GM23248 (cell line): ENCODE results near the gene TJAP1. TPM values are rescaled to one million over a fixed set of nuclear protein-coding genes. Genes with fewer than 3 reads are reported as not detected.
A peak's percentile ranks its signal among the peaks of the same experiment; 100 is the strongest.

Experiments used
- DNase-seq: peaks from one replicate; pipeline ENCODE4 v3.0.0-alpha.2; 2015
- H2AFZ ChIP-seq: fragments of 200-600 bp; sonication (generic); 2 replicates; pipeline ENCODE4 v1.6.1; 2016; ENCODE audit warnings: antibody characterized with exemption
- H3F3A ChIP-seq: fragments of 200-600 bp; sonication (generic); 2 replicates; pipeline ENCODE4 v1.6.1; 2016; ENCODE audit warnings: mild to moderate bottlenecking, antibody characterized with exemption, mixed run types; ENCODE audit not compliant: insufficient read depth
- H3K27ac ChIP-seq: fragments of 200-600 bp; sonication (generic); 2 replicates; pipeline ENCODE4 v1.5.1; 2016; ENCODE audit warnings: mild to moderate bottlenecking
- H3K27me3 ChIP-seq: fragments of 200-600 bp; sonication (generic); replicated peaks from 2 replicates; pipeline ENCODE4 v1.6.1; 2016; ENCODE audit warnings: mild to moderate bottlenecking; ENCODE audit not compliant: insufficient read depth
- H3K36me3 ChIP-seq: fragments of 200-600 bp; sonication (generic); 2 replicates; pipeline ENCODE4 v1.6.1; 2016; ENCODE audit warnings: low read depth, mild to moderate bottlenecking
- H3K4me1 ChIP-seq: fragments of 200-600 bp; sonication (generic); 2 replicates; pipeline ENCODE4 v1.6.1; 2016; ENCODE audit warnings: mild to moderate bottlenecking; ENCODE audit not compliant: insufficient read depth
- H3K4me2 ChIP-seq: fragments of 200-600 bp; sonication (generic); one replicate; pipeline ENCODE4 v1.6.1; 2016; ENCODE audit warnings: mild to moderate bottlenecking; ENCODE audit not compliant: unreplicated experiment
- H3K4me3 ChIP-seq: fragments of 200-600 bp; sonication (generic); 2 replicates; pipeline ENCODE4 v1.5.1; 2016; ENCODE audit warnings: mild to moderate bottlenecking
- H3K79me2 ChIP-seq: fragments of 200-600 bp; sonication (generic); 2 replicates; pipeline ENCODE4 v1.6.1; 2016; ENCODE audit warnings: mild to moderate bottlenecking; ENCODE audit not compliant: insufficient read depth
- H3K9ac ChIP-seq: fragments of 200-600 bp; sonication (generic); 2 replicates; pipeline ENCODE4 v1.6.1; 2016; ENCODE audit warnings: mild to moderate bottlenecking
- H3K9me2 ChIP-seq: fragments of 200-600 bp; sonication (generic); 2 replicates; pipeline ENCODE4 v1.6.1; 2016; ENCODE audit warnings: mixed run types, mild to moderate bottlenecking, moderate library complexity; ENCODE audit not compliant: insufficient read depth
- H3K9me3 ChIP-seq: fragments of 200-600 bp; sonication (generic); one replicate; pipeline ENCODE4 v1.6.1; 2017; ENCODE audit warnings: low read depth
- H4K20me1 ChIP-seq: fragments of 200-600 bp; sonication (generic); 2 replicates; pipeline ENCODE4 v1.6.0; 2016; ENCODE audit not compliant: insufficient read depth
- EZH2 ChIP-seq: fragments of 200-600 bp; sonication (generic); IDR thresholded peaks from 2 replicates; pipeline ENCODE4 v1.6.1; 2018; ENCODE audit warnings: antibody characterized with exemption, mild to moderate bottlenecking; ENCODE audit not compliant: insufficient read depth, poor library complexity, severe bottlenecking
- EZH2phosphoT487 ChIP-seq: fragments of 200-600 bp; sonication (generic); IDR thresholded peaks from 2 replicates; pipeline ENCODE4 v1.6.1; 2018; ENCODE audit warnings: antibody characterized with exemption, moderate library complexity, mild to moderate bottlenecking, low read depth; ENCODE audit not compliant: insufficient read depth
- WGBS, 2 experiments: methylation state at CpG; one replicate each; pipeline ENCODE4 v1.1.6; 2015 to 2017; ENCODE audit warnings: low lambda C conversion rate in 2 of 2, low coverage in 1 of 2; ENCODE audit errors: missing lambda C conversion rate in 2 of 2; 5-methylcytosine and 5-hydroxymethylcytosine counted together
- in situ Hi-C: fragments of 300-500 bp; cut with MboI; formaldehyde crosslinking; loops from 2 replicates; pipeline ENCODE4 v1.15.0; 2020
- polyA plus RNA-seq: library from polyadenylated mRNA; unstranded; fragments of >200 nt; fragmentation: Nextera tagmentation; extraction: Ambion mirVana; gene quantifications from 2 replicates; pipeline ENCODE4 v1.2.1, GENCODE V29; 2016
- total RNA-seq: library from RNA; depleted of rRNA; stranded (reverse); fragments of >200 nt; shearing (Covaris generic); gene quantifications from 2 replicates; pipeline ENCODE4 v1.2.3, GENCODE V29; 2014

TJAP1 gene
- total and polyA plus RNA-seq, 2 experiments from 2014 or later, result 16.0 to 32.9 TPM

- no peak overlapping the region for H2AFZ ChIP-seq
- no peak overlapping the region for H3K27ac ChIP-seq
- no peaks in the 10 kb centered on the region for H3K9me3 ChIP-seq
- no peaks in the 10 kb centered on the region for H4K20me1 ChIP-seq
- in situ Hi-C loops, result no loop called here
- TF ChIP-seq EZH2phosphoT487 (no peak), EZH2 (no peak)
- peaks cover 42% of the 10 kb centered on the region for H3K79me2 ChIP-seq
- peaks cover 16% of the 10 kb centered on the region for H3F3A ChIP-seq
- H3K4me1 ChIP-seq, result peaks cover 19% of the 10 kb centered on the region
- DNase-seq, result no peak
- WGBS, 2 experiments, result 97 to 98% methylated on average over 7 to 8 of the region's 8 CpGs
- no peak overlapping the region for H3K4me3 ChIP-seq
- no peaks in the 10 kb centered on the region for H3K9me2 ChIP-seq
- H3K36me3 ChIP-seq, result no peaks in the 10 kb centered on the region
- no peaks in the 10 kb centered on the region for H3K27me3 ChIP-seq
- H3K4me2 ChIP-seq, result no peak overlapping the region
- no peak overlapping the region for H3K9ac ChIP-seq
Measured at GRCh38 chr6:43433148-43433547, 44.2 kb upstream of the TJAP1 start.

- H3K9ac ChIP-seq, result no peak overlapping the region
- peaks cover 16% of the 10 kb centered on the region; the same call in 1 of the 2 replicates for H3F3A ChIP-seq
- no peaks in the 10 kb centered on the region for H3K9me3 ChIP-seq
- no peak for DNase-seq
- H3K36me3 ChIP-seq, result no peaks in the 10 kb centered on the region; the same call in 1 of the 2 replicates
- H3K9me2 ChIP-seq, result no peaks in the 10 kb centered on the region
- H3K79me2 ChIP-seq, result peaks cover 31% of the 10 kb centered on the region
- in situ Hi-C loops, result no loop called here
- WGBS, 2 experiments, result 90 to 91% methylated on average over 15 of the region's 15 CpGs
- TF ChIP-seq EZH2 (no peak), EZH2phosphoT487 (no peak)
- H3K27ac ChIP-seq, result no peak overlapping the region
- no peak overlapping the region for H3K4me2 ChIP-seq
- no peaks in the 10 kb centered on the region for H4K20me1 ChIP-seq
- H3K27me3 ChIP-seq, result no peaks in the 10 kb centered on the region
- no peak overlapping the region for H3K4me3 ChIP-seq
- H3K4me1 ChIP-seq, result peaks cover 13% of the 10 kb centered on the region
- H2AFZ ChIP-seq, result no peak overlapping the region
Measured at GRCh38 chr6:43434001-43434840, 43.1 kb upstream of the TJAP1 start.

- no peaks in the 10 kb centered on the region; the same call in 1 of the 2 replicates for H3K36me3 ChIP-seq
Measured at GRCh38 chr6:43434943-43435342, 42.4 kb upstream of the TJAP1 start.

GRCh38 chr6:43435682-43436437, 41.5 kb upstream of the TJAP1 start:
- DNase-seq, result no peak
- no peak for TF ChIP-seq EZH2phosphoT487
- TF ChIP-seq EZH2, result no peak
- 86% methylated on average over 9 of the region's 9 CpGs for WGBS, 2 experiments
- Histone ChIP-seq H4K20me1 (no peaks in the 10 kb centered on the region), H3K27me3 (no peaks in the 10 kb centered on the region), H3K4me3 (no peak overlapping the region), H3K27ac (peak overlapping the region; percentile 51), H3K79me2 (peaks cover 15% of the 10 kb centered on the region), H3K9ac (no peak overlapping the region; the same call in 1 of the 2 replicates), H3K36me3 (no peaks in the 10 kb centered on the region; the same call in 1 of the 2 replicates), H3K9me2 (no peaks in the 10 kb centered on the region), H3F3A (peaks cover 16% of the 10 kb centered on the region; the same call in 1 of the 2 replicates), H3K4me1 (peaks cover 13% of the 10 kb centered on the region), H3K4me2 (peak overlapping the region; percentile 29), H3K9me3 (no peaks in the 10 kb centered on the region), H2AFZ (no peak overlapping the region)
- in situ Hi-C loops, result no loop called here

More at GRCh38 chr6:43434943-43435342, 42.4 kb upstream of the TJAP1 start:
- in situ Hi-C loops, result no loop called here
- Histone ChIP-seq H3K4me2 (no peak overlapping the region), H3K9me3 (no peaks in the 10 kb centered on the region), H3K27me3 (no peaks in the 10 kb centered on the region), H3K27ac (no peak overlapping the region), H3K4me1 (peaks cover 13% of the 10 kb centered on the region), H2AFZ (no peak overlapping the region), H3K9ac (no peak overlapping the region), H3K79me2 (peaks cover 24% of the 10 kb centered on the region), H3F3A (peaks cover 16% of the 10 kb centered on the region; the same call in 1 of the 2 replicates), H3K4me3 (no peak overlapping the region), H3K9me2 (no peaks in the 10 kb centered on the region), H4K20me1 (no peaks in the 10 kb centered on the region)
- no peak for DNase-seq
- 97 to 100% methylated on average over 4 of the region's 4 CpGs for WGBS, 2 experiments
- TF ChIP-seq EZH2phosphoT487, result no peak
- no peak for TF ChIP-seq EZH2
